ENCODE results near the gene ATP6V1F.
"Not testable (repeated sequence)": the region's sequence is repeated elsewhere in the genome, so short reads cannot be mapped to it uniquely, and the experiment has no call there.

Gene ATP6V1F

DNA sequence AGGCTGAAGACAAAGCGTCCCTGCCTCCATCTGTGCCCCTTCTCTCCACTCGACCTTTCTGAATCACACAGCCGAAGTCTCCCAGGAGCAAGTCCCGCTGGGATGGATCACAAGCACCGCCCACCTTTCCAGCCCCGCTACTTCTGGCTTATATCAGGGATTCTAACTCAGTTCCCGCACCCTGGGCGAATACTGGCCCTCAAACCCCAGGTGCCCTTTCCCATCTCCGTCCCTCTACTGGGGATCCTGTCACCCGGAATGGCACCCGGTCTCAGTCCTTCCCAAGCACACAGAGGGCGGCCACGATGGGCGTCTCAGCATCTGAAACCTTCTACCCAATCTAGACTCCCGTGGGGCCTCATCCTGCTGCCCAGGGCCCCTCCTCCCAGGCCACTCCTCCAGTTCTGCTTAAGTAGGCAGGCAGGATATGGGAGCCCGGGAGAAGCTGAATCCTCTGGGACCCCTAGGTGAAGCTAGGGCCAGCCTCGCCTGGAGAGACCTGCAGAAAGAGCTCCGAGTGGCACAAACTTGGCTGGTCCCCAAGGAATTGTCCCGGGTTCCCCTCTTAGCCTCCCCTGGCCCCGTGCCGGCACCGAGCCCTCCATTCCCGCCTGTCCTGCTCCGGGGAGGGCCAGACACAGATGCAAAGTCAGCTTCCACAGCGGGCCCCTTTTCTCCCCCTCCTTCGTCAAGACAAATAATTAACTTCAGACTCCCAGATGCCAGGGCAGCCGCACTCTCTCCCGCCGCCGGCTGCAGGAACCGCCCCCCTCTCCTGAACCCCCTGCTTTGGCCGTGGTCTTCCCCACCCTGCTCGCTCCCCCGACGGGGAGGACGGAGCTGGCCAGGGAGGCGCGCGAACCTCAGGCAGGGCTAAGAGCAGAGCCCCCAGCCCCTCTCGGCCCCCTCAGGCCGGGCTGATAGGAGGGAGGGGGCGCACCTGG, 47.2 kb downstream of the ATP6V1F start:
- Histone ChIP-seq H3K9ac (ENCODE audit: low read length) (no peak overlapping the region), H3K27me3 (ENCODE audit: control insufficient read depth, insufficient read depth, low read length) (peaks cover 57% of the 10 kb centered on the region), H3K9me3 (ENCODE audit: control insufficient read depth, low read length) (no peaks in the 10 kb centered on the region), H3K36me3 (ENCODE audit: control insufficient read depth, insufficient read depth, low read length) (no peaks in the 10 kb centered on the region), H3K4me3 (ENCODE audit: low read length) (no peak overlapping the region), H3K4me1 (ENCODE audit: control insufficient read depth, insufficient read depth, low read length) (peaks cover 7% of the 10 kb centered on the region)

DNA sequence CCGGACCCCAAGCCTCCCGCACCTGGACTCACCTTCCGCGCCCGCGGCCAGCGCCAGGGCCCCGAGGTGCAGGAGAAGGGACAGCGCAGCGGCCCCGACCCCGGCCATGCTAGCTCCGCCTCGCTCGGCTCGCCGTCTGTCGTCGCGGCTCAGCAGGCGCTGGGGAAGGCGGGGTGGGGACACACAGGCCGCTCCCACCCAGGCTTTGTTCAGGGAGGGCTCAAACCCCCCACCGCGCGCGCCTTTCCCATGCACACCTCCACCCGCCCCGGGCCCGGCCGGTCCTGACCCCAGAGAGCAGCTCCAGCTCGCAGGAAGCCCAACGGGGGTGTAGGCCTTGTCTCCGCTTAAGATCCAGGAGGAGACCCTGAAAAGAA, 47.9 kb downstream of the ATP6V1F start, which contains the start of gene KCP:
KCP (minus strand) TSS at position 141 of the 377 bp plus-strand sequence; CDS start at position 108, 33 bp downstream.
- H3K9ac ChIP-seq (ENCODE audit: low read length): no peak within 1 kb of the TSS
- no peak within 1 kb of the TSS for H3K4me3 ChIP-seq (ENCODE audit: low read length)
- H3K9me3 ChIP-seq (ENCODE audit: control insufficient read depth, low read length): no peaks in the 10 kb centered on the region
- peaks cover 62% of the 10 kb centered on the region for H3K27me3 ChIP-seq (ENCODE audit: control insufficient read depth, insufficient read depth, low read length)
- no peaks in the 10 kb centered on the region for H3K36me3 ChIP-seq (ENCODE audit: control insufficient read depth, insufficient read depth, low read length)
- peaks cover 7% of the 10 kb centered on the region for H3K4me1 ChIP-seq (ENCODE audit: control insufficient read depth, insufficient read depth, low read length)

DNA sequence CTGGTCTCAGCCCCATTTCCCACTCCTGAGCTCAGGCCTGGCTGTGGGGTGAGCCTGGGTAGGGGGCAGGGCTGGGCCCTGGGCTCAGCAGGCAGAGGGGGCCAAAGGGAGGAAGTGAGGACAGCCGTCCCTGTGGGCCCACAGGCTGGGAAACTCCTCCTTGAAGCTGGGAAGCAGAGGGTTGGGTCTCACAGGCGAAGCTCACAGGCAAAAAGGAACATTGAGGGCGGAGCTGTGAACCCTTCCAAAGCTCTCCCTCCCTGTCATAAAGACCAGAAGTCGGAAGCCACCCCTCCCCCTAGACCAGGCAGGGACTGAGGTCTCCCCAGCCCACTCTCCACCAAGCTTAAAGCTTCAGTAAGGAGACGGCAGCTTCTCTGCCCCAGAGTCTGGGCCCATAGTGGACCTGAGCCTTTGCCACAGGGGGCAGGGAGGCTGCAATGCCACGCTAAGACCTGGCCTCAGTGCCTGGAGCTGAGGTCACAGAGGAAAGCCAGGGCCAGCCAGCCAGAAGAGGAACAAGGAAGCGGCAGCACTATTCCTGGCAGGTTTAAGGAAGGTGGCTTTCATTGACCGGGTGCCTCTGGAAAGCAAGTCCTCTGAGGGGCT, 48.9 kb downstream of the ATP6V1F start:
- H3K36me3 ChIP-seq (ENCODE audit: control insufficient read depth, insufficient read depth, low read length): no peaks in the 10 kb centered on the region
- H3K9ac ChIP-seq (ENCODE audit: low read length): no peak overlapping the region
- no peaks in the 10 kb centered on the region for H3K9me3 ChIP-seq (ENCODE audit: control insufficient read depth, low read length)
- H3K27me3 ChIP-seq (ENCODE audit: control insufficient read depth, insufficient read depth, low read length): peaks cover 67% of the 10 kb centered on the region
- peaks cover 7% of the 10 kb centered on the region for H3K4me1 ChIP-seq (ENCODE audit: control insufficient read depth, insufficient read depth, low read length)
- no peak overlapping the region for H3K4me3 ChIP-seq (ENCODE audit: low read length)

DNA sequence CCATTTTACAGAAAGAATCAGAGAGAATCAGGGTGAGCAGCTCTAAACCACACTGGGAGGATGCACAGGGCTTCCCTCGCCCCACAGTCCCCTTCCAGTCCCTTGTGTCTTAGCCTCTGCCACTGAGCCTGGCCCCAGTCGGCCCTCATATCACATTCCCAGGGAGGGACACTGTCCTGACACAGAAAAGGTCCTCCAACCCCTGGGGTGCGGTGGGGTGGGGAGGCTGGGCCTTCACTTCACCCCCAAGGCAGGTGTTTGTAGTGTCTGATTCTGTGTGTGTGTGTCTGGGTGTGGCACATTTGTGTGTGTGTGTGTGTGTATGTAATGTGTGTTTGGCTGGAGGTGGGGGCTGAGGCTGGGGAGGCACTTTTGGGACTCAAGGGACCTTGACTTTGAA, 49.6 kb downstream of the ATP6V1F start:
- Histone ChIP-seq H3K36me3 (ENCODE audit: control insufficient read depth, insufficient read depth, low read length) (no peaks in the 10 kb centered on the region), H3K4me1 (ENCODE audit: control insufficient read depth, insufficient read depth, low read length) (peaks cover 7% of the 10 kb centered on the region), H3K27me3 (ENCODE audit: control insufficient read depth, insufficient read depth, low read length) (peaks cover 65% of the 10 kb centered on the region), H3K9ac (ENCODE audit: low read length) (no peak overlapping the region), H3K9me3 (ENCODE audit: control insufficient read depth, low read length) (no peaks in the 10 kb centered on the region), H3K4me3 (ENCODE audit: low read length) (no peak overlapping the region)

DNA sequence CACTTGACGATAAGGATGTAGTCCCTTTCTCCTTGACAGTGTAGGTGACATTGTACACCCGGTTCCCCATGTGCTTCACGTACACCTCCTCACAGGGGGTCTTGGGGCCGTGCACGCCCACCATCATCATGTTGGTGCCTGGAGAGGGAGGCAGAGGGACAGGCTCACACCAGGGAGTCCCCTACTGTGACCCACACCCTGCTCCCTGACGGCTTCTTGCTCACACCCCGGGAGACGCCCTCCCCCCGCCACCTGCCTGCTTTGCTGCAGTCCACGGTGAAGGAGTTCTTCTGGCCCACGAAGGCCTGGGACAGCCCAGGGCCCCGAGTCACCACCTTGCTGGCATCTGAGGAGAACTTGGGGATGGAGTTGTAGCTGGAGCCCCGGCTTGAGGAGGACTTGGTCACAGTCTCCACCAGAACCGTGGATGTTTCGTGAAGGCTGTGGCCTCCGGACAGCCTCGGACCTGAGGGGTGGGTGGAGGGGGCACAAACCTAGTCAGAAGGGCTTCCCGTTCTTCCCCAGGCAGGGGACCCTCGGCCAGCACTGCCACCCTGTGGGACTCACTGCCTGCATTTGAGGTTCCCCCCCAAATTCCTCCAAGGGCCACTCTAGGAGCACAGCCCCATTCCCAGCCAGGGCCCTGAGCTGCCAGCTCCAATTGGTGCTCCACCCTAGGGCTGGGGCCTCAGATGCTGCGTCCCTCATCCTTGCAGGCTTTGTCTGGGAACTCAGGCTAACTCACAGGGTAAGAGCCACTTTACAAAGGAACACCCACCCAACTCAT, 50.2 kb downstream of the ATP6V1F start:
- not testable (repeated sequence) for H3K9ac ChIP-seq (ENCODE audit: low read length); H3K9me3 ChIP-seq (ENCODE audit: control insufficient read depth, low read length); H3K4me3 ChIP-seq (ENCODE audit: low read length); H3K36me3 ChIP-seq (ENCODE audit: control insufficient read depth, insufficient read depth, low read length); H3K4me1 ChIP-seq (ENCODE audit: control insufficient read depth, insufficient read depth, low read length)
- H3K27me3 ChIP-seq (ENCODE audit: control insufficient read depth, insufficient read depth, low read length): peaks cover 64% of the 10 kb centered on the region

DNA sequence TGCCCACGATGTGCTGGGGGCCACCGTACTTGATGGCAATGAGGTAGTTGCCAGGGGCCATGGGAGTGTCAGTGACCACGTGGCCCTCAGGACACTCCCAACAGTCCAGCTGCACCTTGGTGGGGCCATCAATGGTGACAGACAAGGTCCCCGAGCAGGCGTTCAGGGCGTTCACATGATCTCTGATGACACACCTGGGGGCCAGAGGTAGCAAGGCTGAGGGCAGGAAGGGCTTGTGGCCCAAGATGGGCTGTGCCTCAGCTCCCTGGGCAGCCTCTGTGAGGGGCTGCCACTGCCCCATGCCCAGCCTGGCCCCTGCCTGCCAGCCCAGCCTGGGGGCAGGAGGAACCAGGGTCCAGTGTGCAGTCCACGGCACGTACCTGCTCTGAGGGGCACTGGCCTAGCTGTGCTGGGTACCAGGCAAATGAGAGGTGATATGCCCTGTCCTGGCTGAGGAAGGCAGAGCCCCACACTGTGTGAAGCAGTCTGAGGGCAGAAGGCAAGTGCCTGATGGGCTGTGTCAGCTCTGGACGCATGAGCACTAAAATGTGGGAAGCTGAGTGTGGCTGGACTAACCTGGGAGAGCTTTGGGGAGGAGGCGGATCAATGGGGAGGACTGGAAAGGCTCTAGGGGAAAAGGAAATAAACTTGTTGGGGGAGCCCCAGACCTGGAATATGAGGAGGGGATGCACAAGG, 51.4 kb downstream of the ATP6V1F start:
- H3K4me1 ChIP-seq (ENCODE audit: control insufficient read depth, insufficient read depth, low read length): peaks cover 7% of the 10 kb centered on the region
- peaks cover 63% of the 10 kb centered on the region for H3K27me3 ChIP-seq (ENCODE audit: control insufficient read depth, insufficient read depth, low read length)
- no peak overlapping the region for H3K9ac ChIP-seq (ENCODE audit: low read length)
- no peaks in the 10 kb centered on the region for H3K36me3 ChIP-seq (ENCODE audit: control insufficient read depth, insufficient read depth, low read length)
- no peaks in the 10 kb centered on the region for H3K9me3 ChIP-seq (ENCODE audit: control insufficient read depth, low read length)
- H3K4me3 ChIP-seq (ENCODE audit: low read length): no peak overlapping the region

DNA sequence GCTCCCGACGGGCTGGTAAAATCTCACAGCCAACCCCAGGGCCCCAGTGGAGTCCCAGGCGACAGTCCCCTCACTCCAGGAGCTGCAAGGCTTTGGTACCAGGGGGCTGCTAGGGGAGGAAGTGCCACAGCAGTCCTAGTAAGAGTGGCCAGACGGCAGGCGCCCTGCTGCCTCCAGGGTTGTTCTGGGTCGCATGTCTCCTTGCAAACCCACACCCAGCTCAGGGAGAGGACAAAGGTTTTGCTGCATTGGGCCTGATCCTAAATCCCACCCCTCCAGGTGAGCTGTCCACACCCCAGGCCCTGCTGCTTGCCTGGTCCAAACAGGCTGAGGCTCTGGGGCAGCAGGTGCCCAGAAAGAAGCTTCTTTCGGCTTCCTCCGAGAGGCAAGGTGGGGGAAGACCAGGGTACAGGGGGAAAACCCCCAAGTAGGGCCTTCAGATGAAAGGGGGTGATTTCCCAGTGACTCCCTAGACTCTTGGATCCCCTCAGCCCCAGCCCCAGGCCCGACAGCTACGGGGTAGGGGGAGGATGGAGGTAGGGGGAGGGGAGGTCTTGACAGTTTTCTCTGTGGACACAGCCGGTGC, 52.0 kb downstream of the ATP6V1F start:
- H3K4me1 ChIP-seq (ENCODE audit: control insufficient read depth, insufficient read depth, low read length): peaks cover 7% of the 10 kb centered on the region
- H3K4me3 ChIP-seq (ENCODE audit: low read length): no peak overlapping the region

DNA sequence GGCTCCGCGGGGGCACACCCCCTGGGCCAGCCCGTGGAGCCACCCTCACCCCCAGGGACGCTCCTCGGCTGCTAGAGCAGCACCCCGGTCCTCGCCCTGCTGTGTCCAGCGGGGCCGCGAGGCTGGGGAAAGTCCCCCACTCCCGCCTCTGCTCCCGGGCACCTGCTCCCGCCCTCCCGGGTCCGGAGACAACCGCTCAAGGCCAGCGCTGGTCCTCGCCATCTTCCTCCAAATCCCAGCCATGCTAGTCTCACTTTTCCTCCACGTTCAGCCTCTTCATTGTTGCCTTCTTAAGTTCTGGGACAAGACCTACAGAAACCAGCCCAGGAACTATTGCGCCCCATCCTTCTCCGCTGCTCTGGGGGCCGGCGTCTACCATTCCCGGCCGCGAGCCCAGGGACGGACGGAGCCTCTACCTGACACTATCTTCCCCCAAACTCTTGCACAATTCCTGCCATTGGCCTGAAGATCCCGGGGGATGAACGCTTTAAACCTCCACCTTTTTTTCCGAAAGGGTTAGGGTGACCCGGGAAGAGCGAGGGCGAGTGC, 52.7 kb downstream of the ATP6V1F start:
- Histone ChIP-seq H3K9ac (ENCODE audit: low read length) (no peak overlapping the region), H3K4me3 (ENCODE audit: low read length) (no peak overlapping the region), H3K27me3 (ENCODE audit: control insufficient read depth, insufficient read depth, low read length) (peaks cover 50% of the 10 kb centered on the region), H3K4me1 (ENCODE audit: control insufficient read depth, insufficient read depth, low read length) (peaks cover 7% of the 10 kb centered on the region), H3K36me3 (ENCODE audit: control insufficient read depth, insufficient read depth, low read length) (no peaks in the 10 kb centered on the region), H3K9me3 (ENCODE audit: control insufficient read depth, low read length) (no peaks in the 10 kb centered on the region)

More for the DNA sequence above, 52.0 kb downstream of the ATP6V1F start:
- no peak overlapping the region for H3K9ac ChIP-seq (ENCODE audit: low read length)
- H3K27me3 ChIP-seq (ENCODE audit: control insufficient read depth, insufficient read depth, low read length): peaks cover 57% of the 10 kb centered on the region
- no peaks in the 10 kb centered on the region for H3K9me3 ChIP-seq (ENCODE audit: control insufficient read depth, low read length)
- H3K36me3 ChIP-seq (ENCODE audit: control insufficient read depth, insufficient read depth, low read length): no peaks in the 10 kb centered on the region

Measured in mucosa of stomach (tissue), 1 donor.